Neural cell (in vitro differentiated cells): ENCODE data around the gene YBX2. TPM values are rescaled to one million over a fixed set of nuclear protein-coding genes. Genes with fewer than 3 reads are reported as not detected.

ENCODE experiments used
- H2AFZ ChIP-seq: fragments of 200-600, 300-800 bp; sonication (generic), shearing (Covaris generic); 2 replicates; pipeline ENCODE4 v1.6.0; 2014; ENCODE audit warnings: low read depth, mild to moderate bottlenecking, antibody characterized with exemption, low read length, moderate library complexity
- H3F3A ChIP-seq: fragments of 200-600 bp; shearing (Covaris generic); 2 replicates; pipeline ENCODE4 v1.6.1; 2016; ENCODE audit warnings: mild to moderate bottlenecking, moderate library complexity, mixed read lengths, antibody characterized with exemption, low read length; ENCODE audit not compliant: insufficient read depth, poor library complexity, severe bottlenecking
- H3K27ac ChIP-seq: fragments of 200-600, 300-800 bp; sonication (generic), shearing (Covaris generic); 2 replicates; pipeline ENCODE4 v1.5.1; 2014; ENCODE audit warnings: mild to moderate bottlenecking, low read length, moderate library complexity
- H3K27me3 ChIP-seq: fragments of 300-800, 200-600 bp; sonication (generic), shearing (Covaris generic); 2 replicates; pipeline ENCODE4 v1.6.0; 2014; ENCODE audit warnings: mild to moderate bottlenecking, low read depth, low read length, moderate library complexity; ENCODE audit not compliant: insufficient read depth
- H3K36me3 ChIP-seq: fragments of 300-800, 200-600 bp; sonication (generic), shearing (Covaris generic); 2 replicates; pipeline ENCODE4 v1.5.1; 2014; ENCODE audit warnings: mild to moderate bottlenecking, antibody characterized with exemption, low read length, moderate library complexity; ENCODE audit not compliant: insufficient read depth
- H3K4me2 ChIP-seq: fragments of 300-800, 200-600 bp; sonication (generic), shearing (Covaris generic); 2 replicates; pipeline ENCODE4 v1.6.0; 2014; ENCODE audit warnings: mild to moderate bottlenecking, low read length
- H3K4me3 ChIP-seq: fragments of 300-800, 200-600 bp; sonication (generic), shearing (Covaris generic); 2 replicates; pipeline ENCODE4 v1.5.1; 2014; ENCODE audit warnings: mild to moderate bottlenecking, low read length, moderate library complexity
- H3K79me2 ChIP-seq: fragments of 200-600 bp; shearing (Covaris generic); replicated peaks from 2 replicates; pipeline ENCODE4 v1.6.0; 2014; ENCODE audit warnings: mild to moderate bottlenecking, low read length, moderate library complexity; ENCODE audit not compliant: insufficient read depth
- H3K9ac ChIP-seq: fragments of 300-800, 200-600 bp; sonication (generic), shearing (Covaris generic); 2 replicates; pipeline ENCODE4 v1.6.1; 2016; ENCODE audit warnings: mild to moderate bottlenecking, low read length, mixed read lengths
- H3K9me2 ChIP-seq: fragments of 200-600 bp; shearing (Covaris generic); 2 replicates; pipeline ENCODE4 v1.6.1; 2016; ENCODE audit warnings: mild to moderate bottlenecking, low read length, mixed read lengths; ENCODE audit not compliant: insufficient read depth
- H3K9me3 ChIP-seq: fragments of 200-600, 300-800 bp; sonication (generic), shearing (Covaris generic); 2 replicates; pipeline ENCODE4 v1.6.1; 2016; ENCODE audit warnings: mild to moderate bottlenecking, mixed run types, low read length, moderate library complexity, mixed read lengths
- H4K20me1 ChIP-seq: fragments of 200-600 bp; shearing (Covaris generic); 2 replicates; pipeline ENCODE4 v1.6.1; 2016; ENCODE audit warnings: mild to moderate bottlenecking, mixed run types; ENCODE audit not compliant: insufficient read depth
- EP300 ChIP-seq: fragments of 450-650 bp; conservative IDR thresholded peaks from 2 replicates; pipeline ENCODE4 v1.6.1; 2014; ENCODE audit warnings: antibody characterized with exemption, mild to moderate bottlenecking, moderate library complexity; ENCODE audit not compliant: poor library complexity, severe bottlenecking
- EZH2 ChIP-seq: fragments of 200-600, 300-800 bp; shearing (Covaris generic), sonication (generic); IDR thresholded peaks from 2 replicates; pipeline ENCODE4 v1.6.1; 2014; ENCODE audit warnings: antibody characterized with exemption, low read length, borderline replicate concordance, mild to moderate bottlenecking; ENCODE audit not compliant: insufficient read depth, poor library complexity, severe bottlenecking
- MXI1 ChIP-seq: fragments of 450-650 bp; conservative IDR thresholded peaks from 2 replicates; pipeline ENCODE4 v1.6.1; 2014; ENCODE audit warnings: antibody characterized with exemption, mild to moderate bottlenecking; ENCODE audit not compliant: poor library complexity, severe bottlenecking
- POLR2AphosphoS5 ChIP-seq: IDR thresholded peaks from 2 replicates; pipeline ENCODE4 v1.6.1; 2012
- RAD21 ChIP-seq: fragments of 450-650 bp; conservative IDR thresholded peaks from 2 replicates; pipeline ENCODE4 v1.6.1; 2014; ENCODE audit warnings: antibody characterized with exemption, mild to moderate bottlenecking, moderate library complexity
- SMC3 ChIP-seq: fragments of 450-650 bp; conservative IDR thresholded peaks from 2 replicates; pipeline ENCODE4 v1.6.1; 2014; ENCODE audit warnings: antibody characterized with exemption, mild to moderate bottlenecking, moderate library complexity; ENCODE audit not compliant: poor library complexity
- TAF1 ChIP-seq: IDR thresholded peaks from 2 replicates; pipeline ENCODE4 v1.6.1; 2012; ENCODE audit warnings: low read depth
- polyA plus RNA-seq: library from polyadenylated mRNA; depleted of rRNA; stranded (reverse); fragments of >200 nt; gene quantifications from 2 replicates; pipeline ENCODE4 v1.2.3, GENCODE V29; 2014
- TF ChIP-seq, protein P1 (sequence below): fragments of 450-650 bp; IDR thresholded peaks from 2 replicates; pipeline ENCODE4 v1.5.1; 2014; ENCODE audit warnings: antibody characterized with exemption, mild to moderate bottlenecking, moderate library complexity; ENCODE audit not compliant: poor library complexity, severe bottlenecking
- TF ChIP-seq, protein P2 (sequence below): IDR thresholded peaks from 2 replicates; pipeline ENCODE4 v1.6.1; 2012; ENCODE audit warnings: borderline replicate concordance

YBX2 gene
- polyA plus RNA-seq, 1 donor from 2014 or later, result 2.1 TPM

DNA sequence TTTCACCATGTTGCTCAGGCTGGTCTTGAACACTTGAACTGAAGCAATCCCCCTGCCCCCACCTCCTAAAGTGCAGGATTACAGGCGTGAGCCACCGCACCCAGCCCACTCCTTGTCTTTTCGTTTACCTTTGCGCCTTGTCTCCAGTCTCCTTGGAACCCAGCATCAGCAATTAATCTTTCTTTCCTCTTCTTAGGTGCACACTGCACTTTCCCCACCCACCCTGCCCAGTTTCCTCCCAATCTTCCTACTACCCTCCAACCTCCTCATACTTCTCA, 30.7 kb downstream of the YBX2 start:
- Histone ChIP-seq H3K9me2 (no peaks in the 10 kb centered on the region), H4K20me1 (no peaks in the 10 kb centered on the region), H3K9me3 (no peaks in the 10 kb centered on the region), H2AFZ (no peak overlapping the region), H3K9ac (no peak overlapping the region), H3K27ac (no peak overlapping the region), H3K79me2 (no peaks in the 10 kb centered on the region), H3K36me3 (peaks cover 4% of the 10 kb centered on the region), H3K4me3 (no peak overlapping the region), H3F3A (no peaks in the 10 kb centered on the region), H3K27me3 (peaks cover 60% of the 10 kb centered on the region), H3K4me2 (no peak overlapping the region)
- no peak for TF ChIP-seq EZH2
- no peak for TF ChIP-seq POLR2AphosphoS5
- TF ChIP-seq, protein P1, sequence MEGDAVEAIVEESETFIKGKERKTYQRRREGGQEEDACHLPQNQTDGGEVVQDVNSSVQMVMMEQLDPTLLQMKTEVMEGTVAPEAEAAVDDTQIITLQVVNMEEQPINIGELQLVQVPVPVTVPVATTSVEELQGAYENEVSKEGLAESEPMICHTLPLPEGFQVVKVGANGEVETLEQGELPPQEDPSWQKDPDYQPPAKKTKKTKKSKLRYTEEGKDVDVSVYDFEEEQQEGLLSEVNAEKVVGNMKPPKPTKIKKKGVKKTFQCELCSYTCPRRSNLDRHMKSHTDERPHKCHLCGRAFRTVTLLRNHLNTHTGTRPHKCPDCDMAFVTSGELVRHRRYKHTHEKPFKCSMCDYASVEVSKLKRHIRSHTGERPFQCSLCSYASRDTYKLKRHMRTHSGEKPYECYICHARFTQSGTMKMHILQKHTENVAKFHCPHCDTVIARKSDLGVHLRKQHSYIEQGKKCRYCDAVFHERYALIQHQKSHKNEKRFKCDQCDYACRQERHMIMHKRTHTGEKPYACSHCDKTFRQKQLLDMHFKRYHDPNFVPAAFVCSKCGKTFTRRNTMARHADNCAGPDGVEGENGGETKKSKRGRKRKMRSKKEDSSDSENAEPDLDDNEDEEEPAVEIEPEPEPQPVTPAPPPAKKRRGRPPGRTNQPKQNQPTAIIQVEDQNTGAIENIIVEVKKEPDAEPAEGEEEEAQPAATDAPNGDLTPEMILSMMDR, result no peak
- TF ChIP-seq, protein P2, sequence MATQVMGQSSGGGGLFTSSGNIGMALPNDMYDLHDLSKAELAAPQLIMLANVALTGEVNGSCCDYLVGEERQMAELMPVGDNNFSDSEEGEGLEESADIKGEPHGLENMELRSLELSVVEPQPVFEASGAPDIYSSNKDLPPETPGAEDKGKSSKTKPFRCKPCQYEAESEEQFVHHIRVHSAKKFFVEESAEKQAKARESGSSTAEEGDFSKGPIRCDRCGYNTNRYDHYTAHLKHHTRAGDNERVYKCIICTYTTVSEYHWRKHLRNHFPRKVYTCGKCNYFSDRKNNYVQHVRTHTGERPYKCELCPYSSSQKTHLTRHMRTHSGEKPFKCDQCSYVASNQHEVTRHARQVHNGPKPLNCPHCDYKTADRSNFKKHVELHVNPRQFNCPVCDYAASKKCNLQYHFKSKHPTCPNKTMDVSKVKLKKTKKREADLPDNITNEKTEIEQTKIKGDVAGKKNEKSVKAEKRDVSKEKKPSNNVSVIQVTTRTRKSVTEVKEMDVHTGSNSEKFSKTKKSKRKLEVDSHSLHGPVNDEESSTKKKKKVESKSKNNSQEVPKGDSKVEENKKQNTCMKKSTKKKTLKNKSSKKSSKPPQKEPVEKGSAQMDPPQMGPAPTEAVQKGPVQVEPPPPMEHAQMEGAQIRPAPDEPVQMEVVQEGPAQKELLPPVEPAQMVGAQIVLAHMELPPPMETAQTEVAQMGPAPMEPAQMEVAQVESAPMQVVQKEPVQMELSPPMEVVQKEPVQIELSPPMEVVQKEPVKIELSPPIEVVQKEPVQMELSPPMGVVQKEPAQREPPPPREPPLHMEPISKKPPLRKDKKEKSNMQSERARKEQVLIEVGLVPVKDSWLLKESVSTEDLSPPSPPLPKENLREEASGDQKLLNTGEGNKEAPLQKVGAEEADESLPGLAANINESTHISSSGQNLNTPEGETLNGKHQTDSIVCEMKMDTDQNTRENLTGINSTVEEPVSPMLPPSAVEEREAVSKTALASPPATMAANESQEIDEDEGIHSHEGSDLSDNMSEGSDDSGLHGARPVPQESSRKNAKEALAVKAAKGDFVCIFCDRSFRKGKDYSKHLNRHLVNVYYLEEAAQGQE, result no peak
- no peak for TF ChIP-seq EP300
- TF ChIP-seq TAF1, result no peak
- TF ChIP-seq MXI1, result no peak
- TF ChIP-seq RAD21, result no peak
- no peak for TF ChIP-seq SMC3

DNA sequence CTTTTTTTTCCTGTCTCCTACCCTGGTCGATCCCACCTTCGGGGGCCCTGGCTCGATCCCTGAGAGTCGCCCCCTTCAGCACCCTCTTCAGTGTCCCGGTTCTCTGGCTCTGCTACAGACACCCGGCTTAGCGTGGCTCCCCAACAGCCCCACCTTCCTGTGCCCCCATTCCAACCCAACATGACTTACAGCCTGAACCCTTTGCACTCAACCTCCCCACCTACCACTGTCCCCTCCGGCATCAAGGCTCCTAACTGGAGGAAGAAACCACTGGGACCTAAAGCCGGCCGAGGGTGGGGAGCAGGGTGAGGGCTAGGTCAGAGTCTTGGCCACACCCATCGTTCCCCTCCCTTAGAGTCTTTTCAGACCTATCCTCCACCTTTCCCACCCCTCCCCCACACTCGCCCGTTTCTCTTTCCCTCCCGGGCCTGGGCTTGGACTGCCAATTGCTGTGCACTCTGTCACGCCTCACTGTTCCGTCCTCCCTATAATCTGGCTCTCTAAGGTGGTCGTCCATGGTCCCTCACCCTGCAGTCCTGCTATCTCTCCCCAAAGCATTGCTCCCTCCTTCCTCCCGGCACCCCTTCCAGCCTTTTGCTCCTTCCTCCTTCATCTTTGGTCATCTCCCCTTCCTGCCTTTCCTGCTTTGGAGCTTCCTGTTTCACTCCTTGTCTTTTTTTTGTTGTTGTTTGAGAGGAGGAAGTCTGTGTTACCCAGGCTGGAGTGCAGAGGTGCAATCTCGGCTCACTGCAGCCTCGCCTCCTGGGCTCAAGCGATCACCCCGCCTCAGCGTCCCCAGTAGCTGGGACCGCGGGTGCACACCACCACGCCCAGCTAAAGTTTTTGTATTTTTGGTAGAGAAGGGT, 31.3 kb downstream of the YBX2 start:
- TF ChIP-seq EP300 (no peak), EZH2 (no peak), SMC3 (no peak), TAF1 (no peak), POLR2AphosphoS5 (no peak), RAD21 (no peak), MXI1 (no peak)
- TF ChIP-seq, protein P2, result no peak
- TF ChIP-seq, protein P1, result no peak
- Histone ChIP-seq H3K27ac (no peak overlapping the region), H3K9ac (no peak overlapping the region), H3K36me3 (peaks cover 4% of the 10 kb centered on the region), H2AFZ (no peak overlapping the region), H3K9me2 (no peaks in the 10 kb centered on the region), H3F3A (no peaks in the 10 kb centered on the region), H3K9me3 (no peaks in the 10 kb centered on the region), H3K79me2 (no peaks in the 10 kb centered on the region), H3K4me2 (no peak overlapping the region), H3K4me3 (peak overlapping the region; percentile 43), H4K20me1 (no peaks in the 10 kb centered on the region), H3K27me3 (peaks cover 60% of the 10 kb centered on the region)
